Thyroid gland (tissue), 4 donors: ENCODE measurements around the gene TRANK1.

Source experiments
- POLR2A ChIP-seq, 2 donors: fragments of 450-650 bp; IDR thresholded peaks; one replicate each; pipeline ENCODE4 v1.6.1; 2017; ENCODE audit warnings: antibody characterized with exemption in 2 of 2, mild to moderate bottlenecking in 2 of 2, moderate library complexity in 1 of 2
- TF ChIP-seq, protein P1 (sequence below), 6 experiments: fragments of 200-600 bp in 3 of 6; fragments of 450-650 bp in 3 of 6; sonication (generic) in 3 of 6; IDR thresholded peaks; one replicate each; pipeline ENCODE4 v1.5.1; 2016 to 2019; ENCODE audit warnings: antibody characterized with exemption in 6 of 6, mild to moderate bottlenecking in 2 of 6, inconsistent platforms in 1 of 6, moderate library complexity in 1 of 6

DNA sequence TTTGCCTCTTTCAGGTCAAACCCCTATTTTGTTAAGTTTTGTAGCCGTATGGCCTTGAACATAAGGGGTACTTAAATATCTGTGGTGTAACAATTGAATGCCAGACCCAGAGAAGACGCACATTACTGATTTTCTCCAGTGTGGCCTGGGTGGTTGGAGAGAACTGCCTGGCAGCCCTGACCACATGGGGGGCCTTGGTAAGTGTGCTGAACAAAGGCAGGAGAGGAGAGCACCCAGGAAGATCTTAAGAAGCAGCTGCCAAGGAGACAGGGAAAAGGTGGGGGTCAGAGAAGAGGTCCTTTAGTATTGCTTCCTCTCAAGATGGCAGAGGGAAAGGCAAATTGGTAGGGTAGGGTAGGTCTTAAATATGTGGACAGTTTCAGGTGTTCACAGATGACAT, 35.7 kb downstream of the TRANK1 start:
- TF ChIP-seq, protein P1, sequence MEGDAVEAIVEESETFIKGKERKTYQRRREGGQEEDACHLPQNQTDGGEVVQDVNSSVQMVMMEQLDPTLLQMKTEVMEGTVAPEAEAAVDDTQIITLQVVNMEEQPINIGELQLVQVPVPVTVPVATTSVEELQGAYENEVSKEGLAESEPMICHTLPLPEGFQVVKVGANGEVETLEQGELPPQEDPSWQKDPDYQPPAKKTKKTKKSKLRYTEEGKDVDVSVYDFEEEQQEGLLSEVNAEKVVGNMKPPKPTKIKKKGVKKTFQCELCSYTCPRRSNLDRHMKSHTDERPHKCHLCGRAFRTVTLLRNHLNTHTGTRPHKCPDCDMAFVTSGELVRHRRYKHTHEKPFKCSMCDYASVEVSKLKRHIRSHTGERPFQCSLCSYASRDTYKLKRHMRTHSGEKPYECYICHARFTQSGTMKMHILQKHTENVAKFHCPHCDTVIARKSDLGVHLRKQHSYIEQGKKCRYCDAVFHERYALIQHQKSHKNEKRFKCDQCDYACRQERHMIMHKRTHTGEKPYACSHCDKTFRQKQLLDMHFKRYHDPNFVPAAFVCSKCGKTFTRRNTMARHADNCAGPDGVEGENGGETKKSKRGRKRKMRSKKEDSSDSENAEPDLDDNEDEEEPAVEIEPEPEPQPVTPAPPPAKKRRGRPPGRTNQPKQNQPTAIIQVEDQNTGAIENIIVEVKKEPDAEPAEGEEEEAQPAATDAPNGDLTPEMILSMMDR (IDR thresholded peaks at IDR 0.05) = no peak
- no peak for TF ChIP-seq POLR2A (IDR thresholded peaks at IDR 0.05)
